Measurements from ENCODE around the gene CCL4L2. TPM values are rescaled to one million over a fixed set of nuclear protein-coding genes. Genes with fewer than 3 reads are reported as not detected.
"Not testable (repeated sequence)": the region's sequence is repeated elsewhere in the genome, so short reads cannot be mapped to it uniquely, and the experiment has no call there.

The CCL4L2 gene
- total RNA-seq, 1 donor from 2014 or later: 0.81 TPM

GRCh38 chr17:36195434-36196130 is 15.3 kb upstream of the CCL4L2 start:
- DNase-seq (ENCODE audit: low spot score): no peak

DNA sequence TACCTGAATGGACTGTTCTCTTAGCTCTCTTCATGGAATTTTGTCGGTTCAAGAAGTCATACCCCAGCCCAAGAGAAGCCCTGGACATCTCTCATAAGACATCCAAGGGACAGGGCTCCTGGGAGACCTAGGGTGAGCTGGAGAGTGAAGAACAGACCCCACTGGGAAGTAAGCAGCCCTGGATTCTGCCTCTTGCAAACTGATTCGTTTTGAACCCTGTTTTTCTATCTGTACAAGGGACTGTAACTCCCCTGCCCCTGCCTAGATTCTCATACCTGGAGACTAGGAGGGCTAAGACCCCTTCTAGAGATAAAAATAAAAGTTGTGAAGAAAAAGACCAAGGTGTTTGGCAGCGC is 14.8 kb upstream of the CCL4L2 start:
- DNase-seq (ENCODE audit: low spot score): no peak

- DNase-seq (ENCODE audit: low spot score): no peak
These were observed 13.5 kb upstream of the CCL4L2 start for GRCh38 chr17:36197387-36197703.

DNA sequence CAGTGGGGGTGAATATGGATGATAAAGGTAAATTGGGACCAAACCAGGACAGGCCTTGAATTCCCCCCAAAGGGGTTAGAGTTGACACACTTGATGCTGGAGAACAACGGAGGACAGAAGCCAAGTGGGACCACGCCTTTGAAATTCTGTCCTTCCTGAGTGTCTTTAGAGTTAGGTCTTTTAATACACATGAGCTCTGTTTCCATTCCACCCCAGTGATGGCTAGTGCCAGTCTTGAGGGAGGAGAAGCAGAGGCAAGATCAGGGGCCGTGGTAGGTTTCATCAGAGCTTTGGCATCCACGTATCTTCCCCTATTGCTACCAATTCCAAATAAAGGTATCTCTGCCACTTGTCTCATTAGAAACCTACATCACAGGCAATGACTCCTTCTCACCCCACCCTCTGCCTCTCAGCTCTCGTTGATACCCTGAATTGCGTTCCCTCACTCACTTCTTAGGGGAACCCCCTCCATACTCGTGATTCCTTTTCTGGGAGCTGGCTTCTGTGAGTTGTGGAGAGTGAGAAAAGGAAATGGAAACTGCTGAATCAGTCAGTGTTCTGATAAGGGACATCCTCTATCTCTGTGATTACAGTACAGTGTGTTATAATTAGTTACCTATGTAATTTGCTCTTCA is 11.9 kb upstream of the CCL4L2 start:
- no peak for DNase-seq (ENCODE audit: low spot score)

GRCh38 chr17:36201102-36201501 is 9.8 kb upstream of the CCL4L2 start:
- DNase-seq (ENCODE audit: low spot score): not testable (repeated sequence)

- DNase-seq (ENCODE audit: low spot score): not testable (repeated sequence)
These were observed 9.4 kb upstream of the CCL4L2 start for GRCh38 chr17:36201506-36201905.

DNA sequence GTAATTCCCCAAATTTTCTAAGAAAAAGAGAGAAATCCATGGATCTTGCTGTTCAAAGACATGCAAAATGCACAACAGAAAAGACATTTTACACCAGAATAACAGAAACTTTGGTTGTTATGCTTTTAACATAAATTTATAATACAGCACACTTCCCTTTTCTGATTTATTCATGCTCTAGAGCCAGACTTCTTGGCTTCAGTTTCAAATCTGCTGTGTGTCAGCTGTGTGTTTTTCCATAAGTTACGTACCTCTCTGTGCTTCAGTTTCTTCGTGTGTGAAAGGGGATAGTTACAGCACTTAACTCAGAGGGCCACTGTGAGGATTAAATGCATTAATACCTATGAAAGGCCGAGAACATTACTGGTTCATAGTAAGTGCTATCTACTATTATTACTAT is 7.5 kb upstream of the CCL4L2 start:
- DNase-seq (ENCODE audit: low spot score): no peak

DNA sequence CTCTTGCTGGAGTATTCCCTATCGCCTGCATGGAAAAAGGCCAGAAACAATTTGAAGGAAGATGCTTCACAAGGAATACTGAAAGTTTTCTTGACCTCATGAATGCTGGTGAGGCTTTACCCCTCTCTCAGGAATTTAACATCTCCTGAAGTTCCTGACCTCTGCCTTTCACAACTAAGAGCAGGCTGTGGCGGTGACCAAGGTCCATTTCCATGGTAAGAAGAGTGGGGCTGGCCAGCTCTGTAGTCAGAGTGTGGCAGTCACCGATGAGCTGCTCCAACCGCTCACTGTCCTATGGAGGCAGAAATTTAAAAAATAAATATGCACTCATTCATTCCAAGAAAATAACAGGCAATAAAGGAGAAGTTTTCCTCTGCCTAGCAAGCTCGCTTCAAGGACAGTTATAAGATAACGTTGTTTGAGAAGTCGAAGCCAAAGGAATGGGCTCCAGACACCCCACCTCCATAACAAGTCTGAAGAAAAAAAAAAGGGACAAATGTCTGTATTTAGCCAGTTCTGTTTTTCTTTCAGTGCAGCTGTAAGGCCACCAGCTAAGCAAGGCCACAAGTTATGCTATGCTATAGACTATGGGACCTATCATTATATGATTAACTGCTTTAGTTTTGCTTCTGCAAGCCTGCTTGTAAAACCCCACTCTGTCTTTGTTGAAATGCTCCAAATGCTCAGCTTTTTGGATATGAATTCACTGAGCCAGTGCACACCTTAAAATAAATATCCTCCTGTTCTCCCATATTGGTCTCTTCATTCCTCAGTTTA is 6.0 kb upstream of the CCL4L2 start:
- DNase-seq (ENCODE audit: low spot score): no peak

GRCh38 chr17:36205637-36206485 is 5.0 kb upstream of the CCL4L2 start:
- no peak for DNase-seq (ENCODE audit: low spot score)

DNA sequence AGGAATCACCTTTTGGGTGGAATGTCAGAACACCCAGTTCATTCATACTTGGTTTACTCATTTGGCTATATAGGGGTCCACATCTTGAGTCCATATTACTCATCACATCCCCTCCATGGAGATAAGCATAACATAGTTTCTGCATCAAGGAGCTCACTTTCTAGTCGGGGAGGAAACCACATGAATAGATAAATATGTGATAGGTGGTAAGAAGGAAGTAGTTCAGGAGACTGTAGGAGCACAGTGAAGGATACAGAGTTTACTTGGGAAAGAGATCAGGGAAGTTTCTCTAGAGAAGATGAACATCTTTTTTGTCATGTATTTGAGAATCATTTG is 4.4 kb upstream of the CCL4L2 start:
- not testable (repeated sequence) for DNase-seq (ENCODE audit: low spot score)

GRCh38 chr17:36207383-36207782 is 3.5 kb upstream of the CCL4L2 start:
- not testable (repeated sequence) for DNase-seq (ENCODE audit: low spot score)

DNA sequence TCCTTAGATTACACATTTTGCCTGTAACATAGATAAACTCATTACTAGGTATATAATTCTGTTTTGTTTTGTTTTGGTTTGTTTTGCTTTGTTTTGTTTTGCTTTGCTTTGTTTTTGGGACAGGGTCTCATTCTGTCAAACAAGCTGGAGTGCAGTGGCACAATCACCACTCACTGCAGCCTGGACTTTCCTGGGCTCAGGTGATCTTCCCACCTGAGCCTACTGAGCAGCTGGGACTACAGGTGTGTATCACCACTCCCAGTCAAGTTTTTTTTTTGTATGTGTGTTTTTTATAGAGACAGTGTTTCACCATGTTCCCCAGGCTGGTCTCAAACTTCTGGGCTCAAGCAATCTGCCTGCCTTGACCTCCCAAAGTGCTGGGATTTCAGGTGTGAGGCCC is 1.3 kb upstream of the CCL4L2 start:
- no peak for DNase-seq (ENCODE audit: low spot score)

DNA sequence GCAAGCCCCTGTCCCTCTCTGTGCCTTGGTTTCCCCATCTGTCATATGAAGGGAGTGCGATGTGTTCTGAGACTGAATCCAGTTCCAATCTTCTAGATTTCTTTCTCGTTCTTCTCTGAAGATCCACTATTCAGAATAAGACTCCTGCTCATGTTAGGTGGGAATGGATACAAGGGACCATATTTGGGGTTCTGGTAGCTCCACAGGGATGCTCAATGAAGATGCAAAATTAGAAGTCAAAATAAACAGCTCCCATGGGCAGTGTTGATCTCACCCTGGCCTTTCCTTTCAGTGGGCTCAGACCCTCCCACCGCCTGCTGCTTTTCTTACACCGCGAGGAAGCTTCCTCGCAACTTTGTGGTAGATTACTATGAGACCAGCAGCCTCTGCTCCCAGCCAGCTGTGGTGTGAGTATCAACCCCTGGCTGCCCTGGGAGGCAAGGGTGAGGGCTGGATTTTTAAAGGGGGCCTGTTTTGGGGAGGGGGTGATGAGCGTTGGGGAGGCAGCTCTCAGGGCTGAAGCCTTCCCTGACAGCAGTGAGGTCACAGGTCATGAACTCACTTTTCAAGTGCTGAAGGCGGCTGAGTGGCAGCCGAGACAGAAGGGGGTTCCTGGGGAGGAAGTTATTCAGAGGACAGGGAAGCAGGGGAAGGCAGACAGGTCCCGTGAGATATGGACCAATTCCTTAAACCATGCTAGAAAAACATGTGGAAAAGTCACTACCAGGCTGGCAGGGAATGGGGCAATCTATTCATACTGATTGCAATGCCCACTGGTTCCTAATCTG is 815 bp downstream of the CCL4L2 start:
- DNase-seq (ENCODE audit: low spot score): not testable (repeated sequence)

DNA sequence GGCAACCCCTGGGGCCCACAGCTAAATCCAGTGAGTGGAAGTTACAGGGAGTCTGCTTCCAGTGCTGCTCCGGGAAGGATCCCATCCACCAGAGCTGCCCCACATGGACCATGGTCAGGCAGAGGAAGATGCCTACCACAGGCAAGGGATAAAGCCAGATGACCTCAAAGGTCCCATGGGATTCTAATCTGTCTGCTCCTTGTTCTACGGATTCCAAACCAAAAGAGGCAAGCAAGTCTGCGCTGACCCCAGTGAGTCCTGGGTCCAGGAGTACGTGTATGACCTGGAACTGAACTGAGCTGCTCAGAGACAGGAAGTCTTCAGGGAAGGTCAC is 1.4 kb downstream of the CCL4L2 start:
- DNase-seq (ENCODE audit: low spot score): no peak

DNA sequence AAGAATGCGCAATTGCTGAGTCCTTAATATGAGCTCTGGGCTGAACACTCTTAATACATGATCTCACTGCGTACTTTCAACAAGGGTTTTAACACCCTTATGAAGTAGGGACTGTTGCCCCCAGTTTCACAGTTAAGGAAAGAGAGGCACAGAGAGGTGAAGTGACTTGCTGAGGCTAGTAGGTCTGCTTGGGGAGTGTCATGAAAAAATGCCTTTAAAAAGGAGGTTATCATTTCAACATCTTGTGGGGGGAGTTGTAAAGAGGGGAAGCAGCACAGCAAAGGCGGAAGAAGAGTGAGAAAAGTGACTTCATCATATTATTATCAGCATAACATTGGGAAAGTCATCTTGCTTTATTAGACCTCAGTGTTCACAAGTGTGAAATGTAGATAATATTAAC is 2.1 kb downstream of the CCL4L2 start:
- DNase-seq (ENCODE audit: low spot score): no peak

DNA sequence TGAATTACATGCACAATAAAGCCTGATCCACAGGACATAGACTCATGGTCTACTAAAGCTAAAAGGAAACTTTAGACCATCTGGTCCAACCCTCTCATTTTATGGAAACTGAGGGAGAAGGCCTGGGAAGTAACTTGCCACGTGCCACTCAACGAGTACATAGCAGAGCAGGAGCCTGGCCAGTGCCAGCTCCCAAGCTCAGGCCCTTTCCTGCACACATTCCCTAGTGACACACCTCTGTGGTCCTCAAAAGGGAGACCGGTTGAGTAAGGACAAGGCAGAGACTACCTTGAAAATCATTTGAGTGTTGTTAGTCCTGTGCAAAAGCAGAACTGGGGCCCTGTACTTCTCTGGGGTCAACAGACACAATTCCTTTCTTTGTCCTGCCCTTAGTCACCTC is 2.8 kb downstream of the CCL4L2 start:
- DNase-seq (ENCODE audit: low spot score): no peak

GRCh38 chr17:36214918-36215317 is 4.1 kb downstream of the CCL4L2 start:
- no peak for DNase-seq (ENCODE audit: low spot score)

DNA sequence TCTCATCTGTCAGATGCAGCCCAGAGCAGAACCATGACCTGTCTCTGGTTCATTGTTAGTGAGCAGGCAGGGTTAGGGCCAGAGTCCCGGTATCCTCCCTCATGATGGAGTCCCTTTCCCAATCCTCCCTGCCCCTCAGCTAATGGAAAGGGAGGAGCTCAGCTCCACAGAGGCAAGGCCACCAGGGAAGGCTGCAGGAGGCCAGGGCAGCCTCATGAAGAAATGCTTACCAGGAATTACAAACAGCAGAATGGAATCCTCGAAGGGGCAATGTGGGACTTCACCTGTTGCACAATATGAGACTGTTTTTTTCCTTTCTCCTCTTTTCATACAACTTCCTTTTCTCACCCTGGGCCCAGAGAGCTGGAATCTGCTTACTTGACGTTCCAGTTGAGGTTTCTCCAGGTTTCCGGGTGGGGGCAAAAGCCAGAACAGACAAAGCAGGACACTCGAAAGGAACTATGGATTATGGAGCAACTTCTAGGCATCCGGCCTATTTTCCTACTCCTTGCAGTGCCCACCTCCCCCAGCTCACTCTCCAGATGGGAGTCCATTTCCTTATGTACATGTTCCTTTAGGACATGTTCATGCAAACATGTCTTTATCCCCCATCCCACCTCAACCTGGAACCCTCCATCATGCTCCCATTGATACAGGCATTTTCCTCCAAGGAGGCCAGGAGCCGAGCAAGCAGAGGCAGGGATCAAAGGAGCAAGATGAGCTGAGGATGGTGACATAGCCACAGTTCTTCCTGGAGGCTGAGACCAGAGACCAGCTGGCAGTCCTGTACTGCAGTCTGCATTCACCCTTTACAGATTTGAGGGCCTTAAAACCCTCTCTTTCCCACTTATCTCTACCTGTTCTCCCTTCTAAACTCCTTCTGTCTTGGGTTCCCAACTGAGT is 4.8 kb downstream of the CCL4L2 start:
- not testable (repeated sequence) for DNase-seq (ENCODE audit: low spot score)

GRCh38 chr17:36219556-36219955 is 8.7 kb downstream of the CCL4L2 start:
- DNase-seq (ENCODE audit: low spot score): not testable (repeated sequence)

- not testable (repeated sequence) for DNase-seq (ENCODE audit: low spot score)
These were observed 10.1 kb downstream of the CCL4L2 start for GRCh38 chr17:36220737-36221580.
